ENCODE results near the gene MLXIP.

GRCh38 chr12:122139266-122139665 lies 60.7 kb downstream of the MLXIP start:
- no peak for TF ChIP-seq CTCF (IDR thresholded peaks at IDR 0.05)
- no peak for TF ChIP-seq POLR2A (IDR thresholded peaks at IDR 0.05)
